H1 (cell line): Measurements from ENCODE around the gene RAD52. TPM values are rescaled to one million over a fixed set of nuclear protein-coding genes. Genes with fewer than 3 reads are reported as not detected.
A peak's percentile ranks its signal among the peaks of the same experiment; 100 is the strongest.

ENCODE experiments used
- CTCF ChIA-PET: fragments of 300-600 bp; sonication (Branson Sonifier 250); formaldehyde crosslinking; loops from one replicate; lab custom pipeline; 2021; ENCODE audit not compliant: partially characterized antibody; lab: Charles Lee
- POLR2A ChIA-PET: fragments of 300-600 bp; sonication (Branson Sonifier 250); formaldehyde crosslinking; loops from one replicate; lab custom pipeline; 2021; ENCODE audit warnings: inconsistent platforms; ENCODE audit not compliant: partially characterized antibody; lab: Charles Lee
- DNase-seq, 2 experiments: peaks; one replicate each; pipeline versions ENCODE4 v3.0.0 to v3.0.0-alpha.2; 2010 to 2022; ENCODE audit warnings: low spot score in 2 of 2, low read depth in 1 of 2, mixed read lengths in 1 of 2
- FAIRE-seq: peaks from 2 replicates; lab custom pipeline; 2011; peaks lifted over from hg19 to GRCh38; lab: Jason Lieb, UNC
- H2AFZ ChIP-seq: 2 replicates; pipeline ENCODE4 v1.8.1; 2012; ENCODE audit warnings: low read length, inconsistent platforms
- H2AK5ac ChIP-seq: 2 replicates; pipeline ENCODE4 v1.6.1; 2013; ENCODE audit warnings: low read depth, low read length
- H2BK120ac ChIP-seq: replicated peaks from 2 replicates; pipeline ENCODE3; 2013; ENCODE audit warnings: low read depth, low read length, inconsistent platforms
- H2BK12ac ChIP-seq: 2 replicates; pipeline ENCODE4 v1.6.1; 2013; ENCODE audit warnings: low read depth, low read length
- H2BK15ac ChIP-seq: 2 replicates; pipeline ENCODE4 v1.6.1; 2013; ENCODE audit warnings: low read length
- H2BK20ac ChIP-seq: 2 replicates; pipeline ENCODE4 v1.6.1; 2013; ENCODE audit warnings: low read length
- H2BK5ac ChIP-seq: 2 replicates; pipeline ENCODE4 v1.6.1; 2013; ENCODE audit warnings: low read depth, low read length
- H3K14ac ChIP-seq: 2 replicates; pipeline ENCODE4 v1.6.1; 2013; ENCODE audit warnings: inconsistent platforms; ENCODE audit not compliant: insufficient read length
- H3K18ac ChIP-seq: 2 replicates; pipeline ENCODE4 v1.6.1; 2013; ENCODE audit warnings: low read length; ENCODE audit errors: extremely low read depth
- H3K23ac ChIP-seq: 2 replicates; pipeline ENCODE4 v1.6.1; 2013; ENCODE audit warnings: inconsistent platforms; ENCODE audit not compliant: insufficient read length
- H3K23me2 ChIP-seq: 2 replicates; pipeline ENCODE4 v1.6.1; 2013; ENCODE audit warnings: low read depth, low read length
- H3K27ac ChIP-seq: 2 replicates; pipeline ENCODE4 v1.6.1; 2011; ENCODE audit warnings: low read depth, low read length, inconsistent platforms
- H3K27me3 ChIP-seq, 4 experiments: replicated peaks in 1 of 4; 1 replicate in 1 of 4; 2 replicates in 3 of 4; pipeline versions ENCODE4 v1.6.1 to v1.8.1; 2011 to 2013; ENCODE audit warnings: low read length in 3 of 4, mild to moderate bottlenecking in 3 of 4, inconsistent platforms in 2 of 4, mixed read lengths in 2 of 4, moderate library complexity in 1 of 4; ENCODE audit not compliant: control insufficient read depth in 3 of 4, insufficient read depth in 3 of 4; ENCODE audit errors: extremely low read depth in 1 of 4
- H3K36me3 ChIP-seq, 4 experiments: 2 replicates each; pipeline versions ENCODE4 v1.6.1 to v1.8.1; 2011 to 2013; ENCODE audit warnings: mild to moderate bottlenecking in 4 of 4, low read length in 3 of 4, moderate library complexity in 2 of 4, control low read depth in 1 of 4, inconsistent platforms in 1 of 4; ENCODE audit not compliant: insufficient read depth in 4 of 4, control insufficient read depth in 2 of 4
- H3K4ac ChIP-seq: replicated peaks from 2 replicates; pipeline ENCODE3; 2013; ENCODE audit warnings: low read length, low read depth, mixed read lengths, inconsistent platforms; ENCODE audit not compliant: insufficient read length
- H3K4me1 ChIP-seq, 4 experiments: replicated peaks in 1 of 4; 1 replicate in 1 of 4; 2 replicates in 3 of 4; pipeline versions ENCODE4 v1.6.1 to v1.8.1; 2011 to 2013; ENCODE audit warnings: low read length in 3 of 4, inconsistent platforms in 2 of 4, mixed read lengths in 1 of 4; ENCODE audit not compliant: insufficient read depth in 4 of 4, control insufficient read depth in 3 of 4
- H3K4me2 ChIP-seq, 2 experiments: 2 replicates each; pipeline versions ENCODE4 v1.6.1 to v1.8.1; 2011 to 2013; ENCODE audit warnings: low read depth in 2 of 2, low read length in 2 of 2, control low read depth in 1 of 2, inconsistent platforms in 1 of 2, mild to moderate bottlenecking in 1 of 2; ENCODE audit not compliant: insufficient read depth in 1 of 2
- H3K4me3 ChIP-seq, 4 experiments: fragments of 200-600, 300-600 bp in 1 of 4; sonication (generic), shearing (Covaris generic), sonication (Bioruptor Twin) in 1 of 4; 2 replicates each; pipeline versions ENCODE4 v1.5.1 to v1.8.1; 2011 to 2016; ENCODE audit warnings: low read length in 4 of 4, low read depth in 3 of 4, control low read depth in 2 of 4, inconsistent platforms in 2 of 4, mild to moderate bottlenecking in 2 of 4, mixed read lengths in 1 of 4, moderate library complexity in 1 of 4; ENCODE audit not compliant: insufficient read depth in 2 of 4; ENCODE audit errors: extremely low read depth in 1 of 4
- H3K56ac ChIP-seq: replicated peaks from 2 replicates; pipeline ENCODE3; 2013; ENCODE audit warnings: low read depth, mild to moderate bottlenecking, mixed read lengths, low read length, inconsistent platforms; ENCODE audit not compliant: insufficient read length
- H3K79me1 ChIP-seq: 2 replicates; pipeline ENCODE4 v1.6.1; 2013; ENCODE audit warnings: low read depth, low read length, control low read depth
- H3K79me2 ChIP-seq, 2 experiments: 2 replicates each; pipeline versions ENCODE4 v1.6.1 to v1.8.1; 2012 to 2013; ENCODE audit warnings: low read length in 2 of 2, mild to moderate bottlenecking in 2 of 2, inconsistent platforms in 1 of 2; ENCODE audit not compliant: insufficient read depth in 2 of 2, control insufficient read depth in 1 of 2
- H3K9ac ChIP-seq, 4 experiments: replicated peaks in 1 of 4; 1 replicate in 1 of 4; 2 replicates in 3 of 4; pipeline versions ENCODE4 v1.6.1 to v1.8.1; 2011 to 2013; ENCODE audit warnings: low read depth in 3 of 4, low read length in 3 of 4, control low read depth in 2 of 4, mild to moderate bottlenecking in 2 of 4, moderate library complexity in 2 of 4, inconsistent platforms in 1 of 4; ENCODE audit errors: extremely low read depth in 1 of 4
- H3K9me3 ChIP-seq, 2 experiments: 2 replicates each; pipeline versions ENCODE4 v1.6.1 to v1.8.1; 2012 to 2013; ENCODE audit warnings: mild to moderate bottlenecking in 2 of 2, moderate library complexity in 2 of 2, control low read depth in 1 of 2, inconsistent platforms in 1 of 2, low read depth in 1 of 2, low read length in 1 of 2, mixed read lengths in 1 of 2; ENCODE audit not compliant: insufficient read depth in 2 of 2
- H4K20me1 ChIP-seq, 2 experiments: replicated peaks in 1 of 2; 2 replicates each; pipeline versions ENCODE3 to v1.8.1; 2011 to 2013; ENCODE audit warnings: inconsistent platforms in 2 of 2, low read length in 2 of 2, mild to moderate bottlenecking in 1 of 2; ENCODE audit not compliant: insufficient read depth in 2 of 2, control insufficient read depth in 1 of 2
- H4K5ac ChIP-seq: 2 replicates; pipeline ENCODE4 v1.6.1; 2013; ENCODE audit warnings: low read length, low read depth, mixed read lengths, inconsistent platforms; ENCODE audit not compliant: insufficient read length
- H4K8ac ChIP-seq: 2 replicates; pipeline ENCODE4 v1.8.0; 2013; ENCODE audit warnings: mild to moderate bottlenecking, moderate library complexity, low read length, inconsistent platforms; ENCODE audit not compliant: insufficient read depth; ENCODE audit errors: extremely low read depth
- H4K91ac ChIP-seq: replicated peaks from 2 replicates; pipeline ENCODE3; 2013; ENCODE audit warnings: low read length, mixed read lengths, inconsistent platforms; ENCODE audit not compliant: insufficient read length
- HDAC2 ChIP-seq, 2 experiments: fragments of 300-600 bp in 1 of 2; sonication (generic) in 1 of 2; IDR thresholded peaks; 2 replicates each; pipeline ENCODE4 v1.6.1; 2011 to 2012; ENCODE audit warnings: low read depth in 2 of 2, low read length in 2 of 2, mild to moderate bottlenecking in 2 of 2, moderate library complexity in 2 of 2, borderline replicate concordance in 1 of 2, inconsistent platforms in 1 of 2
- POLR2A ChIP-seq, 2 experiments: IDR thresholded peaks; 1 replicate in 1 of 2; 2 replicates in 1 of 2; pipeline ENCODE4 v1.6.1; 2011; ENCODE audit warnings: low read depth in 2 of 2, low read length in 2 of 2, mild to moderate bottlenecking in 2 of 2; ENCODE audit errors: control extremely low read depth in 1 of 2
- WGBS, 2 experiments: shearing (Covaris generic) in 1 of 2; methylation state at CpG; one replicate each; pipeline versions ENCODE4 v1.1.6 to v1.1.7; 2013 to 2015; ENCODE audit warnings: low lambda C conversion rate in 2 of 2, mixed read lengths in 2 of 2, inconsistent platforms in 1 of 2, low coverage in 1 of 2, missing lambda C conversion rate in 1 of 2; ENCODE audit not compliant: insufficient replicate concordance in 2 of 2, insufficient coverage in 1 of 2, insufficient read length in 1 of 2; ENCODE audit errors: extremely low coverage in 1 of 2, missing lambda C conversion rate in 1 of 2; 5-methylcytosine and 5-hydroxymethylcytosine counted together
- polyA plus RNA-seq, 7 experiments: library from polyadenylated mRNA; depleted of rRNA in 3 of 7; stranded (reverse) in 5 of 7; unstranded in 2 of 7; fragments of >200 nt in 5 of 7; fragments of 200-250 nt in 2 of 7; gene quantifications; 1 replicate in 5 of 7; 2 replicates in 1 of 7; 4 replicates in 1 of 7; pipeline versions ENCODE4 v1.2.1 to v1.2.3, GENCODE V29; 2011 to 2013; ENCODE audit warnings: missing spikeins in 2 of 7, mixed read lengths in 2 of 7
- total RNA-seq: library from RNA; stranded (reverse); fragmentation: NEBNext Ultra II Directional; extraction: Animal tissue kit (Norgen Biotek cat#: 25700); gene quantifications from 2 replicates; pipeline ENCODE4 v1.2.1, GENCODE V29; 2021

RAD52 gene
- total and polyA plus RNA-seq, 2 of the 8 experiments (the other 6 are each of a cell fraction or from before 2014, with no cell fraction given), result 12.5 to 14.3 TPM

DNA sequence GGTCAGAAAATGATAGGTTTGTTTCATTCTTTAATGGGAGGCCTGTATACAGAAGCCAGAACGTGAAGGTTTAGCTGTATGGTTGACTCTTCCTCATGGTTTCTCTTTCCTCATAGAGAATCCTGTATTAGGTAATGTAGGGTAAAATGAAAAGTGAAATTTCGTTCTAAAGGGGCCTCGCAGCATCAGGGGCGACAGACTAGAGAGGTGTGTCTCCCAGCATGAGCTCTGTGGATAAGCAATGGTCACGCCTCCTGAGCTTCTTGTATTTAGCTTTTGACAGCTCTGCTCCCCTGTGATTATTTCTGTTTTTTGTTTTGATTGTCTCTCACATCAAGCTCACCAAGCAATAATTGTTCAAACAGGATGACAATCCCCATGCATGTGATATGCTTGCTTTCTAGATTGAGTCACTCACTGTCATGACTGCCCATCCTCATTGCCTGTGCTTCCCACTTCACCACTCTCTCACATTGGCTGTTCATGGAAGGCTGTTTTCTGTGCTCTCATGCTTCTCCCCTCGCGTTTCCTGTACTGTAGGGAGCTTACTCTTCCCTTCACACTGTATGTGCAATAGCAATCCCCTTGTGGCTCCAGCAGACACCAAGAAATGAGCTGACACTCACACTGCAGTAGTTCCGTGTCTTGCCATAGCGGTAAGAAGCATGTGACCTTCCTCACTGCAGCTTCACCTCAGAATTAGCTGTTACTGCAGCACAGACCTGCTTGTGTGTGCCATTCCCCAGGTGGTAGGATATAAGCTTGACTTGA, 44.0 kb downstream of the RAD52 start:
- Histone ChIP-seq H3K36me3 (peaks cover 13 to 83% (median 49%) of the 10 kb centered on the region in 4 experiments), H2BK12ac (no peak overlapping the region), H3K4ac (no peak overlapping the region), H4K20me1 (peaks cover 4 to 7% of the 10 kb centered on the region in 2 experiments), H2AK5ac (no peak overlapping the region), H3K9me3 (no peaks in the 10 kb centered on the region), H3K23me2 (no peaks in the 10 kb centered on the region; the same call in 1 of the 2 replicates), H2BK120ac (no peak overlapping the region), H3K27ac (no peak overlapping the region), H3K23ac (no peak overlapping the region), H3K79me2 (no peaks in the 10 kb centered on the region), H2AFZ (no peak overlapping the region), H3K4me1 (no peaks in the 10 kb centered on the region), H4K8ac (no peak overlapping the region), H3K4me2 (no peak overlapping the region), H3K4me3 (no peak overlapping the region), H3K27me3 (no peaks in the 10 kb centered on the region), H3K9ac (peak overlapping the region in 1 of 4 experiments; percentile 26; a peak in 1 of 7 replicates), H3K79me1 (no peaks in the 10 kb centered on the region; the same call in 1 of the 2 replicates), H2BK5ac (no peak overlapping the region), H3K18ac (no peak overlapping the region), H4K5ac (no peak overlapping the region), H4K91ac (no peak overlapping the region), H2BK15ac (no peak overlapping the region), H3K56ac (no peak overlapping the region), H3K14ac (no peak overlapping the region), H2BK20ac (no peak overlapping the region)
- ChIA-PET CTCF (interaction anchor here (0.5 to 1.3 kb wide), 7 partner anchors 8 to 341 kb away, joined by 3 to 4 read pairs (median 3); no protein-coding TSS in a partner anchor), POLR2A (interaction anchor here (0.6 to 1.5 kb wide), 2 partner anchors 10 to 44 kb away, joined by 3 read pairs; partner anchors contain the start of gene RAD52)
- no peak for DNase-seq
- TF ChIP-seq POLR2A (IDR thresholded peaks at IDR 0.05; ENCODE audit: control extremely low read depth in 1 of 2, low read depth in 2 of 2, low read length in 2 of 2), result 0 out of 3 replicates have a peak, but pooled peaks of 1 of the 2 experiments have one; percentile 11
- TF ChIP-seq HDAC2 (IDR thresholded peaks at IDR 0.05; ENCODE audit: borderline replicate concordance in 1 of 2, low read depth in 2 of 2, low read length in 2 of 2), result no peak
- 93% methylated on average over 9 of the region's 9 CpGs; no CpG with 5 or more reads in 1 of the 2 experiments for WGBS, 2 experiments
- FAIRE-seq, result no peak
